ENCODE measurements around the gene ANKRD26. TPM values are rescaled to one million over a fixed set of nuclear protein-coding genes. Genes with fewer than 3 reads are reported as not detected.

The ANKRD26 gene
- total and polyA plus RNA-seq, 9 of the 15 experiments (the other 6 are each of a cell fraction or from before 2014, with no cell fraction given) = 2.3 to 12.3 (median 4.9) TPM

GRCh38 chr10:27072436-27073114 lies 27.7 kb downstream of the ANKRD26 start (continued):
- no peak for TF ChIP-seq ZNF395 (CRISPR knock-in tag; IDR thresholded peaks at IDR 0.05)
- no peak for TF ChIP-seq FOXJ3 (CRISPR knock-in tag; IDR thresholded peaks at IDR 0.05)
- TF ChIP-seq ZFPM2 (CRISPR knock-in tag; IDR thresholded peaks at IDR 0.05) = no peak
- TF ChIP-seq ZNF707 (CRISPR knock-in tag; conservative IDR thresholded peaks at IDR 0.05) = no peak
- no peak for TF ChIP-seq MAFG (tag; conservative IDR thresholded peaks at IDR 0.05)
- TF ChIP-seq NR1H2 (CRISPR knock-in tag; IDR thresholded peaks at IDR 0.05) = no peak
- TF ChIP-seq FOS (IDR thresholded peaks at IDR 0.05; ENCODE audit: extremely low read depth, insufficient read length) = no peak
- TF ChIP-seq BRF2 (IDR thresholded peaks at IDR 0.05; ENCODE audit: borderline replicate concordance, insufficient read depth, insufficient read length) = no peak

All from K562 (cell line).